ENCODE data around the gene UNC13B.
"Not testable (repeated sequence)": the region's sequence is repeated elsewhere in the genome, so short reads cannot be mapped to it uniquely, and the experiment has no call there.

The UNC13B gene

GRCh38 chr9:35395706-35396101, 233.9 kb downstream of the UNC13B start:
- no peak for DNase-seq

- DNase-seq: no peak
Observed at GRCh38 chr9:35396560-35397215, 234.9 kb downstream of the UNC13B start.

DNA sequence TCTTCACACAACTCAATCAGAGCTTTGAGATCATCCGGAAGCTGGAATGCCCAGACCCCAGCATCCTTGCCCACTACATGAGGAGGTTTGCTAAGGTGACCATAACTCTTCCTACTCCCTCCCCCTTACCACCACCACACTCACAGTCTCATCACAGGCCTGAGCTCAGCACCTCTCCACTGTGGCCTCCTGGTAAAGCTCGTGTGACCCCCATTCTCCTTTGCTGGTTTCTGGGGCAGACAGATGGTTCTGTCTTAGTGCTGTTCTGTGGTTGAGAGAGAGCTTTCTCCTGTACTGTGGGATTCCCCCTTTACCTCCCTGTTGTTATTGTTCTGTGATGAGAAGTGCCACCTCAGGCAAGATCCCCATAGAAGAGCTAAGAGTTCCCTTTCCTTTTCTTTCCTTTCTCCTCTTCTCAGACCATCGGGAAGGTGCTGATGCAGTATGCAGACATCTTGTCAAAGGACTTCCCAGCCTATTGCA, 235.4 kb downstream of the UNC13B start:
- DNase-seq: no peak

DNA sequence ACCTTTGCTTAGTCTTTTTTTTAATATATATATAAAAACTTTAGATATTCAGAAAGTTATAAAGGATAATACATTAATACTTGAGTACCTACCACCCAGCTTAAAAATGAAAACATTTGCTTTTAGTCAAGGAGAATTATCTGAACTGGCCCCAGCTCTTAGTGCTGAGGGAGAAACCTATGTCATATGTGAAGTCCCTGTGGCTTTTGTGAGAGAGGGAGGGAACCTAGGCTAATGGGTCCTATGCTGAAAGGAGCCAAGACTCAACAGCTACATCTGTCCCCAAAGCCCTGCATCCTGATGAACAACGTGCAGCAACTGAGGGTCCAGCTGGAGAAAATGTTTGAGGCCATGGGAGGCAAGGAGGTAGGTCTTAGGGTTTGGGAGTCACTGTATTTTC, 236.1 kb downstream of the UNC13B start:
- DNase-seq: no peak

DNA sequence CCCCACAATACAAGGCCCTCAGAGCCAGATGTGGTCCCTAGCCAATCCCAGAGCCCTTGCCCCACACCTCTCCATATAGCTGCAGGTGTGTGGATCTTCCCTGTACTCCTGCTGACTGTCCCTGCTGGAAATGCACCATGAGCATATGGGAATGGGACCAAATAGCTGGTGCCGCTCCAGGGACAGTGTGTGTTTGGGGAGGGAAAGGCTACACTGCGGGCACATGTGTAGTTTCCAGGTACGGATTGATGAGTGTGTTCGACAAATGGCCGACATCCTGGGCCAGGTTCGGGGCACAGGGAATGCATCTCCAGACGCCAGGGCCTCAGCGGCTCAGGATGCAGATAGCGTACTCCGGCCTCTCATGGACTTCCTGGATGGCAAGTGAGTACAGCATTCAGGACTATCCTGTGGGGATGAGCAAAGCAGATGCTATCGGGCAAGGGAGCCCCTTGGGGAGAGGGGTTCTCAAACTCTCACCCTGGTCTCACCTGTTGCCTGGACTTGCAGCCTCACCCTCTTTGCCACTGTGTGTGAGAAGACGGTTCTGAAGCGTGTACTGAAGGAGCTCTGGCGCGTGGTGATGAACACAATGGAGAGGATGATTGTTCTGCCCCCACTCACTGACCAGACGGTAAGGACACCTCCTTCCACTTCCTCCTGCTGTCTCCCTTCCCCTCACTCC, 237.0 kb downstream of the UNC13B start:
- DNase-seq: no peak

GRCh38 chr9:35404865-35405264, 243.1 kb downstream of the UNC13B start:
- DNase-seq: no peak

- no peak for DNase-seq
Observed at GRCh38 chr9:35406183-35406959, 244.6 kb downstream of the UNC13B start.

- DNase-seq: no peak
Observed at GRCh38 chr9:35407846-35408245, 246.0 kb downstream of the UNC13B start.

- DNase-seq: not testable (repeated sequence)
Observed at GRCh38 chr9:35409434-35409833, 247.6 kb downstream of the UNC13B start.

DNA sequence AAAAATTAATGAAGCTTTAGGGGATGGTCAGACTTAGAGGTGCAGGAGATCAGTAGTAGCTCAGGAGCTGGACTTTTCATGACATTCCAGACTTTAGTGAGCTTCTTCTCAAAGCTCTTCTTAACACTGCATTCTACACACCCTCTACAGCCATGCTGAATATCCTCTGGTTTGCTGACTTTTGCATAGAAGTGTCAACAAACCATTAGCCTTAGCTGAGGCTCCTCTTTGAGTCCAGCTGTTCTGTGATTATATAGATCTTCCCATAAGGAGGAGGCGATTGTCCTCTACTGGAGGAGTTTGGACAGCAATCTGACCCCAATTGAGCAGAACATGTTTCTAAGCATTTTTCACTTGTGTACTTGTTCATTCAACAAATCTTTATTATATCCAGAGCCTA, 253.1 kb downstream of the UNC13B start:
- no peak for DNase-seq

GRCh38 chr9:35415402-35416097, 253.7 kb downstream of the UNC13B start:
- DNase-seq: no peak

GRCh38 chr9:35416098-35416427, 254.3 kb downstream of the UNC13B start:
- DNase-seq: no peak

DNA sequence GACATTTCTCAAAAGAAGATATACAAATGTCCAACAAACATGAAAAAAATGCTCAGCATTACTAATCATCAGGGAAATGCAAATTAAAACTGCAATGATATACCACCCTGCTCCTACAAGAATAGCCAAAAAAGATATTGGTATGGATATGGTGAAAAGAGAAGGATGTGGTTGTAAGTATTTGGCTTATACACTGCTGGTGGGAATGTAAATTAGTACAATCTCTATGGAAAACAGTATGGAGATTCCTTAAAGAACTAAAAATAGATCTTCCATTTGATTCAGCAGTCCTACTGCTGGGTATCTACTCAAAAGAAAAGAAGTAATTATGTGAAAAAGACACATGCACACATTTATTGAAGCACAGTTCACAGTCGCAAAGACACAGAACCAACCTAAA, 260.5 kb downstream of the UNC13B start:
- DNase-seq: no peak

- DNase-seq: no peak
Observed at GRCh38 chr9:35422753-35423152, 260.9 kb downstream of the UNC13B start.

GRCh38 chr9:35423499-35423898, 261.7 kb downstream of the UNC13B start:
- no peak for DNase-seq

GRCh38 chr9:35424356-35425352, 262.8 kb downstream of the UNC13B start:
- DNase-seq: no peak

- no peak for DNase-seq
Observed at GRCh38 chr9:35426627-35427026, 264.8 kb downstream of the UNC13B start.

- no peak for DNase-seq
Observed at GRCh38 chr9:35431467-35431866, 269.7 kb downstream of the UNC13B start.

DNA sequence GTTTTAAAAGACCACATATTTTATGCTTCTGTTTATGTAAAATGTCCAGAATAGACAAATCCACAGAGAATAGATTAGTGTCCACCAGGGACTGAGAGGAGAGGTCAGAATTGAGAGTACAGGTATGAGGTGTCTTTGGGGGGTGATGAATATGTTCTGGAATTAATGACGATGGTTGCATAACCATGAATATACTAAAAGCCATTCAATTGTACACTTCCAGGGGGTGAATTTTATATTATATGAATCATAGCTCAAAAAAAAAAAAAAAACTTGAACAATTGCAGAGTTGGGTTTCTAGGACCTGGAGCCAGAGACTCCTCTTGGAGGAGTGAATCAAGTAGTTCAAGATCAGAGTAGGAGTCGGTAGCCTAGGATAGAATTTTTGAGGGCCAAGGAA, 270.3 kb downstream of the UNC13B start:
- no peak for DNase-seq

- DNase-seq: no peak
Observed at GRCh38 chr9:35436933-35437332, 275.1 kb downstream of the UNC13B start.

- no peak for DNase-seq
Observed at GRCh38 chr9:35446012-35446411, 284.2 kb downstream of the UNC13B start.

GRCh38 chr9:35448496-35448895, 286.7 kb downstream of the UNC13B start:
- DNase-seq: no peak
